ENCODE data around the gene RSKR. TPM values are rescaled to one million over a fixed set of nuclear protein-coding genes. Genes with fewer than 3 reads are reported as not detected.
A peak's percentile ranks its signal among the peaks of the same experiment; 100 is the strongest.
"Not testable (repeated sequence)": the region's sequence is repeated elsewhere in the genome, so short reads cannot be mapped to it uniquely, and the experiment has no call there.

Gene RSKR
- total RNA-seq, 1 donor from 2014 or later, result 42.9 TPM

- no peaks in the 10 kb centered on the region for H3K27me3 Mint-ChIP-seq (ENCODE audit: insufficient read depth)
- intact Hi-C loops (cut with micrococcal nuclease), result no loop called here
- H3K36me3 Mint-ChIP-seq (ENCODE audit: low read depth), result peaks cover 38% of the 10 kb centered on the region
- no peaks in the 10 kb centered on the region for H3K9me3 Mint-ChIP-seq
- no peak for DNase-seq (ENCODE audit: low spot score)
- H3K4me1 Mint-ChIP-seq (ENCODE audit: low read depth), result peaks cover 15% of the 10 kb centered on the region
- no peak overlapping the region for H3K4me3 Mint-ChIP-seq
- H3K27ac Mint-ChIP-seq, result no peak overlapping the region
Measured at GRCh38 chr17:28584434-28584833, 29.6 kb downstream of the RSKR start.

GRCh38 chr17:28582513-28582912 is 31.5 kb downstream of the RSKR start:
- no peaks in the 10 kb centered on the region for H3K9me3 Mint-ChIP-seq
- H3K4me3 Mint-ChIP-seq, result no peak overlapping the region
- no peak overlapping the region for H3K27ac Mint-ChIP-seq
- intact Hi-C loops (cut with micrococcal nuclease), result no loop called here
- H3K4me1 Mint-ChIP-seq (ENCODE audit: low read depth), result peaks cover 27% of the 10 kb centered on the region
- no peak for DNase-seq (ENCODE audit: low spot score)
- no peaks in the 10 kb centered on the region for H3K27me3 Mint-ChIP-seq (ENCODE audit: insufficient read depth)
- H3K36me3 Mint-ChIP-seq (ENCODE audit: low read depth), result peaks cover 36% of the 10 kb centered on the region

- H3K4me1 Mint-ChIP-seq (ENCODE audit: low read depth), result peaks cover 40% of the 10 kb centered on the region
- DNase-seq (ENCODE audit: low spot score), result no peak
- H3K27ac Mint-ChIP-seq, result no peak overlapping the region
- H3K27me3 Mint-ChIP-seq (ENCODE audit: insufficient read depth), result no peaks in the 10 kb centered on the region
- intact Hi-C loops (cut with micrococcal nuclease), result no loop called here
- no peaks in the 10 kb centered on the region for H3K9me3 Mint-ChIP-seq
- peaks cover 41% of the 10 kb centered on the region for H3K36me3 Mint-ChIP-seq (ENCODE audit: low read depth)
- H3K4me3 Mint-ChIP-seq, result peak overlapping the region; percentile 34
Measured at GRCh38 chr17:28580959-28581358, 33.0 kb downstream of the RSKR start.

GRCh38 chr17:28579526-28579925 is 34.5 kb downstream of the RSKR start:
- Mint-ChIP-seq H3K4me3 (peak overlapping the region; percentile 64), H3K4me1 (ENCODE audit: low read depth) (peaks cover 53% of the 10 kb centered on the region), H3K36me3 (ENCODE audit: low read depth) (peaks cover 35% of the 10 kb centered on the region), H3K27ac (peak overlapping the region; percentile 77), H3K27me3 (ENCODE audit: insufficient read depth) (no peaks in the 10 kb centered on the region), H3K9me3 (no peaks in the 10 kb centered on the region)
- intact Hi-C loops (cut with micrococcal nuclease), result loop anchor here (1.0 to 10.0 kb wide), 4 partner anchors 8 to 375 kb away; partner anchors contain the start of genes PHF12, PIGS and SPAG5
- peak; percentile 37 for DNase-seq (ENCODE audit: low spot score)

GRCh38 chr17:28578246-28579195 is 35.5 kb downstream of the RSKR start:
- Mint-ChIP-seq H3K36me3 (ENCODE audit: low read depth) (peaks cover 38% of the 10 kb centered on the region), H3K27ac (peak overlapping the region; percentile 77), H3K9me3 (no peaks in the 10 kb centered on the region), H3K4me3 (peak overlapping the region; percentile 64), H3K27me3 (ENCODE audit: insufficient read depth) (no peaks in the 10 kb centered on the region), H3K4me1 (ENCODE audit: low read depth) (peaks cover 63% of the 10 kb centered on the region)
- intact Hi-C loops (cut with micrococcal nuclease), result loop anchor here (1.0 to 10.0 kb wide), 4 partner anchors 7 to 376 kb away; partner anchors contain the start of genes PHF12, PIGS and SPAG5
- no peak for DNase-seq (ENCODE audit: low spot score)

GRCh38 chr17:28577466-28577824 is 36.5 kb downstream of the RSKR start:
- Mint-ChIP-seq H3K4me1 (ENCODE audit: low read depth) (peaks cover 73% of the 10 kb centered on the region), H3K27ac (no peak overlapping the region), H3K4me3 (no peak overlapping the region), H3K36me3 (ENCODE audit: low read depth) (peaks cover 44% of the 10 kb centered on the region), H3K9me3 (no peaks in the 10 kb centered on the region), H3K27me3 (ENCODE audit: insufficient read depth) (no peaks in the 10 kb centered on the region)
- DNase-seq (ENCODE audit: low spot score), result no peak
- intact Hi-C loops (cut with micrococcal nuclease), result loop anchor here (10.0 kb wide), 2 partner anchors 347 to 377 kb away; partner anchors contain the start of gene PHF12

GRCh38 chr17:28576758-28577465 is 37.1 kb downstream of the RSKR start, which contains the start of gene ALDOC:
Gene ALDOC (minus strand): TSS chr17:28576895. CDS start chr17:28575532, 1,363 bp downstream.
- peak; percentile 98 for DNase-seq (ENCODE audit: low spot score)
- Mint-ChIP-seq H3K36me3 (ENCODE audit: low read depth) (peaks cover 44% of the 10 kb centered on the region), H3K4me1 (ENCODE audit: low read depth) (peaks cover 79% of the 10 kb centered on the region), H3K27ac (peak within 1 kb of the TSS; percentile 94), H3K4me3 (peak within 1 kb of the TSS; percentile 86), H3K9me3 (no peaks in the 10 kb centered on the region), H3K27me3 (ENCODE audit: insufficient read depth) (no peaks in the 10 kb centered on the region)
- intact Hi-C loops (cut with micrococcal nuclease), result loop anchor here (1.0 to 10.0 kb wide), 6 partner anchors 25 to 378 kb away; partner anchors contain the start of genes PHF12, PROCA1 and UNC119

- H3K4me3 Mint-ChIP-seq, result peak overlapping the region; percentile 86
- not testable (repeated sequence) for H3K9me3 Mint-ChIP-seq; H3K27me3 Mint-ChIP-seq (ENCODE audit: insufficient read depth); DNase-seq (ENCODE audit: low spot score)
- H3K36me3 Mint-ChIP-seq (ENCODE audit: low read depth), result peaks cover 44% of the 10 kb centered on the region
- peaks cover 82% of the 10 kb centered on the region for H3K4me1 Mint-ChIP-seq (ENCODE audit: low read depth)
- H3K27ac Mint-ChIP-seq, result peak overlapping the region; percentile 94
- intact Hi-C loops (cut with micrococcal nuclease), result loop anchor here (1.0 to 10.0 kb wide), 6 partner anchors 24 to 379 kb away; partner anchors contain the start of genes PHF12, PROCA1 and UNC119
Measured at GRCh38 chr17:28576016-28576415, 38.0 kb downstream of the RSKR start.

GRCh38 chr17:28575126-28575795 is 38.7 kb downstream of the RSKR start:
- H3K27me3 Mint-ChIP-seq (ENCODE audit: insufficient read depth), result no peaks in the 10 kb centered on the region
- H3K4me3 Mint-ChIP-seq, result peak overlapping the region; percentile 86
- no peak overlapping the region for H3K27ac Mint-ChIP-seq
- no peak for DNase-seq (ENCODE audit: low spot score)
- no peaks in the 10 kb centered on the region for H3K9me3 Mint-ChIP-seq
- H3K36me3 Mint-ChIP-seq (ENCODE audit: low read depth), result peaks cover 38% of the 10 kb centered on the region
- intact Hi-C loops (cut with micrococcal nuclease), result loop anchor here (10.0 kb wide), 2 partner anchors 350 to 380 kb away; partner anchors contain the start of gene PHF12
- peaks cover 81% of the 10 kb centered on the region for H3K4me1 Mint-ChIP-seq (ENCODE audit: low read depth)

- Mint-ChIP-seq H3K4me3 (peak overlapping the region; percentile 26), H3K36me3 (ENCODE audit: low read depth) (peaks cover 37% of the 10 kb centered on the region), H3K27ac (no peak overlapping the region), H3K9me3 (no peaks in the 10 kb centered on the region), H3K4me1 (ENCODE audit: low read depth) (peaks cover 80% of the 10 kb centered on the region), H3K27me3 (ENCODE audit: insufficient read depth) (no peaks in the 10 kb centered on the region)
- intact Hi-C loops (cut with micrococcal nuclease), result loop anchor here (5.0 to 10.0 kb wide), 3 partner anchors 88 to 380 kb away; partner anchors contain the start of genes PHF12, SDF2 and SUPT6H
- no peak for DNase-seq (ENCODE audit: low spot score)
Measured at GRCh38 chr17:28574526-28574925, 39.5 kb downstream of the RSKR start.

GRCh38 chr17:28573966-28574480 is 40.0 kb downstream of the RSKR start:
- H3K27ac Mint-ChIP-seq, result no peak overlapping the region
- intact Hi-C loops (cut with micrococcal nuclease), result loop anchor here (5.0 to 10.0 kb wide), 3 partner anchors 88 to 381 kb away; partner anchors contain the start of genes PHF12, SDF2 and SUPT6H

GRCh38 chr17:28573521-28573920 is 40.5 kb downstream of the RSKR start:
- Mint-ChIP-seq H3K27ac (no peak overlapping the region), H3K36me3 (ENCODE audit: low read depth) (peaks cover 33% of the 10 kb centered on the region), H3K4me1 (ENCODE audit: low read depth) (peaks cover 74% of the 10 kb centered on the region), H3K27me3 (ENCODE audit: insufficient read depth) (no peaks in the 10 kb centered on the region), H3K9me3 (no peaks in the 10 kb centered on the region), H3K4me3 (peak overlapping the region; percentile 13)
- intact Hi-C loops (cut with micrococcal nuclease), result loop anchor here (5.0 to 10.0 kb wide), 3 partner anchors 89 to 381 kb away; partner anchors contain the start of genes PHF12, SDF2 and SUPT6H
- DNase-seq (ENCODE audit: low spot score), result no peak

More at GRCh38 chr17:28573966-28574480, 40.0 kb downstream of the RSKR start:
- H3K9me3 Mint-ChIP-seq, result no peaks in the 10 kb centered on the region
- DNase-seq (ENCODE audit: low spot score), result no peak
- H3K36me3 Mint-ChIP-seq (ENCODE audit: low read depth), result peaks cover 35% of the 10 kb centered on the region
- H3K4me1 Mint-ChIP-seq (ENCODE audit: low read depth), result peaks cover 77% of the 10 kb centered on the region
- H3K4me3 Mint-ChIP-seq, result no peak overlapping the region
- no peaks in the 10 kb centered on the region for H3K27me3 Mint-ChIP-seq (ENCODE audit: insufficient read depth)
